GM19099 (cell line): ENCODE results near the gene ERBIN.

Source experiments
- POLR2A ChIP-seq: IDR thresholded peaks from 3 replicates; pipeline ENCODE4 v1.6.1; 2011; ENCODE audit warnings: low read depth; ENCODE audit not compliant: insufficient read length; ENCODE audit errors: extremely low read depth

ERBIN gene

DNA sequence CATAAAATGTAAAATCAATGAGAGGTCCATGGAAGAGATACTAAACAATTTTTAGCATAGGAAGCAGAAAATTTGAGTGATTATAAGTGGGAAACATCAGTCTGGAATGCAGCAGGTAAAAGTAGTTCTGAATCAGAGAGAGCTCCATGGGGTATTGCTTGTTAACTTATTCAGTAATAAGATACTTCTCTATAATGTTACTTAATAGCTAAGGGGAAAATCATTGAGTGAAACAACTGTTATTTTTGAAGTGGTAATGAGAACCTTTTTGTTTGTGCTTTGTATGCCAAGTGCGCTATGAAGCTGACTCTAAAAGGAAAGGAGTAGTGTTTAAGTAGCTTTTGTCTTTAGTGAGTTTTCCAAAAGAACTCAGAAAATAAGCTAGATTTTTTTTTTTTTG, 95.2 kb downstream of the ERBIN start:
- TF ChIP-seq POLR2A = no peak

DNA sequence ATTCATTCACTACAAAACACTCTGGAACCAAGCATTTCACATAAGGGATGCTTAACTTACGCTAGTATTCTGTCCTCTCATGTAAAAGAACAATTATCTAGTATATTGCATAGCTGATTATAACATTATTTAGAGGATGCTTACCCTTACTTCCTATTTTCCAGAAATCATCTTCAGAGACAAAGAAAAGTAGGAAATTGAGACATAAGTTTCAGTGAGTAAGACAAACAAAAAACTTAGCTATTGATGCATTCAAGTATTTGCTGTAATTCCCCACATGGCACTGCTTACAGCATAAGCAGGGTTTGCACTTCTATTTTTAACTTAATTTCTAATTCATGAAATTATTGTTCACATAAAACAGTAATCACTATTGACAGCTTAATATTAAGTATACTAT, 112.9 kb downstream of the ERBIN start:
- TF ChIP-seq POLR2A = no peak

DNA sequence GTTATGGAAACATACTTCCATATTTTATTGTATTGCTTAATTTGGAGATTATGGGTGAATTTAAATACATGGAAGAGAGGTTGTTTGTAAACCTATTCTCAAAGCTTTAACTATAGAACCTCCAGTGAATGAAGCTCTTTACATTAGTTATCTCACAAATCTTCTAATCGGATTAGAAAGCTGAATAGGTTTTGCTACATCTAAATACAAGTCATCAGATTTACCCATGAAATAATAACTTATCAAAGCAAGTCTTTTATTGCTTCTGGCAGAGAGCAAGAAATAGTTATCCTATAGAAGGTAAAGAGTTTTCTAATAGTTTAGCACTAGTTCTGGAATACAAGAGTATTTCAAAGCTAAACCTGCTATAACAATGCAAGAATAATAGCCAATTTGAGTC, 113.3 kb downstream of the ERBIN start:
- TF ChIP-seq POLR2A = no peak

DNA sequence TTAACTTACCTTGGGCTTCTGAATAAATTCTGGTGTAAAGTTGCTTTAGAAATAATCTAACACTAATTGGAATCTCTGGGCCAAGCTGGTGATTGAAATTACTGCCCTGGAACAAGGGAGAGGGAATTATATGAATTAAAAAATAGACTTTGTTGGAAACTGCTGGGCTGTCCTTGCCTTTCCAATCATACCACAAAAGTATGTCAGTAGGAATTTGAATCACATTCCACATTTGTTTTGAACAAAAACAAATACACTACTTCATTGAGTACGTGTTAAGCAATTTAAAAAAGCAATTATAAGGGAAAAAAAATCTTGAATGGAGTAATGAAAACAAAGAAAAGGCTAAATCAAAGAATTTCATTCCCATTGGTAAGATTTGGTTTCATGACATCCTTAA, 115.3 kb downstream of the ERBIN start:
- TF ChIP-seq POLR2A = no peak

DNA sequence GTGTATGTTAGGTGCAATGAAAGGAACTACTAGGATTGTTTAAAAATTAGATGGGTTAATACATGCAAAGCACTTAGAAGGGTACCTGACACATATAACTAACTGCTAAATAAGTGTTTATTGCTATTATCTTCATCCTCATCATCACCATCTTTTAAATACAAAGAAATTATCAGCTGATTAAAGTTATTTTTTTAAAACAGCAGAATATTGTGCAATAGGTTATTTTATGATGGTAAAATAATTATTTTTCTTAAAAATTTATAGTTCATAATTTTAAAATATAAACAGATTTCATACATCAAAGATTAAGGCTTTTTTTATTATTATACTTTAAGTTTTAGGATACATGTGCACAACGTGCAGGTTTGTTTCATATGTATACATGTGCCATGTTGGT, 130.9 kb downstream of the ERBIN start:
- TF ChIP-seq POLR2A = no peak

DNA sequence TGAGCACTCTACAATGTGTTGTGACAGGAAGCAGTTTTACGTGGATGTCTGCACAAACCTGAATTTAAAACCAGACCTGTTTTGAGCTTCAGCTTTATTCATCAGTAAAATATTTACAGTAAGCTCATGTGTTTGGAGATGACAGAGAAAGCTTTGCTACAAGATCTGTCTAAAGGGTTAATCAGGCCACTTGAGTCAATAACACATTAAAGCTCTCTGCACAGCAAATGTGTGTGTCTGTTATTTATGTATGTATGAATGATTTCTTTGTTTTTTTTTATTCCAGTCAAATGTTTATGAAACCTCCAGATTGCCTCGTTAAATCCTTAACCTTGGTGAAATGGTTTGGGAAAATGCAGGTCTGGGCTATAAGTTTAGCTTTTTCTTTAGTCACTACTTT, 140.5 kb downstream of the ERBIN start:
- TF ChIP-seq POLR2A = no peak

DNA sequence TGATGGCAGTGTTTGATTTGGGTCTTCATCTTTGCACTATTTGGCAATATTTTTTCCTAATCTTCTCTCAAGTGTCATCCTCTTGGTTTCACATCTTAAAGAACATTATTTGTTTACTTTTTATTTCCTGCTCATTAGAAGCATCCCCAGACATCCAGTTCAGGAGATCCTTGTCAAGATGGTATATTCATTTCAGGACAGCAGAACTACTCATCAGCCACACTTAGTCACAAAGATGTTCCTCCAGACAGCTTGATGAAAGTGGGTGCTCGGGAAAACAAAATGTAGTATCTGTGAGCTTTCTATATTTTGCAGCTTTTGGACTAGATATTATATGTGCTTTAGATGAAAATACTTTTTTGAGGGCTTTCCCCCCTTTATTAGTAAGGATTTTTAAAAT, 145.7 kb downstream of the ERBIN start:
- TF ChIP-seq POLR2A = no peak

DNA sequence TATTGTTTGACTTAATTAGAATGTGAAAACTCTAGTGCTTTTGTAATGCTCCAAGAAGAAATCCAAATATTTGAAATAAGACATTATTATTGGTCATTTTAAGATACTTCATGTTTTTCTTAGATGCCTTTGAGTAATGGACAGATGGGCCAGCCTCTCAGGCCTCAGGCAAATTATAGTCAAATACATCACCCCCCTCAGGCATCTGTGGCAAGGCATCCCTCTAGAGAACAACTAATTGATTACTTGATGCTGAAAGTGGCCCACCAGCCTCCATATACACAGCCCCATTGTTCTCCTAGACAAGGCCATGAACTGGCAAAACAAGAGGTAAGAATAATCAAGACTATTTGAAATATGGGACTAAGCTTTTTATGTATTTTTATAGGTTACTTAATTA, 148.5 kb downstream of the ERBIN start:
- TF ChIP-seq POLR2A = no peak

DNA sequence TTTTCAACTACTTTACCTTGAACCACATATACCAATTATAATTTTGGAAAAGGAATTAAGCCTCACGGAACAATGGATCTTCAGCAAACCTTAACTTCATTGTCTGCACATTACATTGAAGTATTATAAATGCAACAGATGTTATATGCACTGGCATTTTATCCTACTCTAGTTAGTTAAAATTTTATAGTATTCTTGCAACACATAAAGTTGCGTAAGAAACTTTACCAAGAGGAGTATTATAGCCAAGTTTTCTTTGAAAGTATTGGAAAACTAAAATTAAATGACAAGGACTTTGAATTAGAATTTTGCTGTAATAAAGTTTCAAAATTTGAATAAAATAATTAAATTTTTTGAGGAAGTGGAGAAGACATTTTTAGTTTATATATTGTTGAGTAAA, 154.3 kb downstream of the ERBIN start:
- TF ChIP-seq POLR2A = no peak

DNA sequence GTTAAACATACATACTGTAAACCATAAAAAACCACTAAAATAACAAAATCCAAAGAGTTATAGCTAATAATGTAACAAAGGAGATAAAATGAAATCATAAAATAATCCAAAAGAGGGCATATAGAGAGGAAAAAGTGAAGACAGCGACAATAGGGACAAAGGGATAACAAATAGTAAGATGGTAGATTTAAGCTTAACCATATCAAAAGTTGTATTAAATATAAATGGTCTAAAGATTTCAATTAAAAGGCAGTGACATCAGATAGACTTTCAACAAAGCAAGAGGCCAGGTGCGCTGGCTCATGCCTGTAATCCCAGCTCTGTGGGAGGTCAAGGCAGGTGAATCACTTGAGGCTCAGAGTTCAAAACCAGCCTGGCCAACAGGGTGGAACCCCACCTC, 163.0 kb downstream of the ERBIN start:
- no peak for TF ChIP-seq POLR2A

DNA sequence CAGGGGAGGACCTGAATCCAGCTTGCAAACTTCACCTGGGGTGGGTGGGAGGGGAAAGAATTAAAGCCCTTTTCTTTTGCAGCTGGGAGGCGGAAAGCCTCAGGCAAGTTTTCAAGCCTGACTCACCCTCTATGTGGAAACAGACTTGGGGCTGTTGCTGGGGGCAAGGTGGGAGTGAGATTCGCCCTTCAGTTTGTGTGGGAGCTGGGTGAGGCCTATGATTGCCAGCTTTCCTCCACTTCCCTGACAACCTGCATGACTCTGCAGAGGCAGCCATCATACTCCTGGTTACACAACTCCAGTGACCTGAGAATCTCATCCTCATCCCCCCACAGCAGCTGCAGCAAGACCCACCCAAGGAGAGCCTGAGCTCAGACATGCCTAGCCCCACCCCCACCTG, 174.5 kb downstream of the ERBIN start:
- no peak for TF ChIP-seq POLR2A

DNA sequence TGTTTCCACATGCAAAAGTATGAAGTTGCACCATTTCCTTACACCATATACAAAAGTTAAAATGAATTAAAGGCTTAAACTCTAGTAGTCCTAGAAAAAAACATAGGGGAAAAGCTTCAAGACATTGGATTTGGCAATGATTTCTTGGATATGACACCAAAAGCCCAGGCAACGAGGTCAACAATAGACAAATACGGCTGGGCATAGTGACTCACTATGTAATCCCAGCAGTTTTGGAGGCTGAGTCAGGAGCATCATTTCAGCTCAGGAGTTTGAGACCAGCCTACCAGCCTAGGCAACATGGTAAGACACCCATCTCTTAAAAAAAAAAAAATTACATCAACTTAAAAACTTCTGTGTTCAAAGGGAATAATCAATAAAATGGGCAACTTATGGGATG, 186.8 kb downstream of the ERBIN start:
- no peak for TF ChIP-seq POLR2A

DNA sequence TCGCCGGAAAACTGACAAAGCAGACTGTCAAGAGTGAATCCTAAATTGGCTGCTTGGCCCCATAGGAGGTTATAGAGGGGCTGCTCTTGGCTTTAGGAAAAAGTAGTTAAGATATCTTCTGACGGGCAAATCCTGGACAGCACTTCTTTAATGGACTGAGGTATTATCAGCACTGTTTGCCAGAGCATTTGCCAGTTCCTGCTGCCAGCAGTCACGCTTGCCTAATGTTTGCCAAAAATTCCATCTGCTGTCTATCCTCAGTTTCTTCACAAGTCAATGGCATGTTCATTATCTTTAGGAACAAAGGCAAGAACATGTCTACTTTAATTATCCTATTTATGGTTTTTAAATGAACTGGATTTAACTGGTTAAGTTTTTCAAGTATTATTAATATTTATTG, 191.9 kb downstream of the ERBIN start:
- no peak for TF ChIP-seq POLR2A

DNA sequence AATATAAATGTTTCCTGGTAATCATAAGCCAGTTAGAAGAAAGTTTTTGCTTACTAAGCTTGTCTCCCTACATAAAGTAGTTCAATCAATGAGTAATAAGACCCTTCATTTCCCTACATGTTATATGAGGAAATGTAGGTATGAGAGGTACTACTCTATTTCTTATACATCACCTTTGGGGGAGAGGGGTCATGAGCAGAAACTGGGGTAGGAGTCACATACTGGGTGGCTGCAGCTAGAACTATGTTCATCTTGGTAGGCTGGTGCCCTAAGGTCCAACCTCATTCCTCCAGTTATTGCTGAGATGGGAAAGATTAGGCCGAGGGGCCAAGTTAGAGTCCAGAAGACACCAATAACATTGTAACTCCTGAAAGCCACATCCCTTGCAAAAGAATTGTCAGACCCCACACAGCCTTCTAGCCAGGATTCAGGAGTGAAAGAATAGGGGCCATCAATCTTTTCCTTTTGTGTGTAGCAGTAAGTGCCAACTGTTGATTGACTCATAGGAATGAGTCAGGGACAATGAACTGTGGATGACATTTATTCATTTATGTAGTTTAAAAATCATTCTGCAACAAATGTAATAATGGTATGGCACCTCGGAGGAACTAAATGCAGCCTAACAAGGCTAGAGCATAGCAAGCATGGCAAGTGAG, 196.1 kb downstream of the ERBIN start:
- TF ChIP-seq POLR2A = no peak

DNA sequence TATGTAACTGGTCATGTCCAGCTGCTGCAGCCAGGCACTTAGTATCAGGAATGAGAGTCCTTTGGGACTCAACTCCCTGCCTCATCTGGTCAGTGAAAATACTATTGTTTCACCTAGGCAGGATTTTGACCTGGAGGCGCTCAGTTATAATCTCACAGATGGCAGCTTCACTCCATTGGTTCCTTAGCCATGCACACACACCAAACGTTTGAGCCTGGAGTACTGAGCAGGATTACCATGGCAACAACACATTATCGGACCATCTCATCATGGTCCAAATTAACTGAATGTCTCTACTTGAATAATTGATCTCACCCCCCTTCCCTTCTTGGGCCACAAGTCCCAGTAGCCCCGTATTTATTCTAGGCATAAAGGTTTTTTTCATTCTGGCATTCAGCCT, 202.8 kb downstream of the ERBIN start:
- no peak for TF ChIP-seq POLR2A

DNA sequence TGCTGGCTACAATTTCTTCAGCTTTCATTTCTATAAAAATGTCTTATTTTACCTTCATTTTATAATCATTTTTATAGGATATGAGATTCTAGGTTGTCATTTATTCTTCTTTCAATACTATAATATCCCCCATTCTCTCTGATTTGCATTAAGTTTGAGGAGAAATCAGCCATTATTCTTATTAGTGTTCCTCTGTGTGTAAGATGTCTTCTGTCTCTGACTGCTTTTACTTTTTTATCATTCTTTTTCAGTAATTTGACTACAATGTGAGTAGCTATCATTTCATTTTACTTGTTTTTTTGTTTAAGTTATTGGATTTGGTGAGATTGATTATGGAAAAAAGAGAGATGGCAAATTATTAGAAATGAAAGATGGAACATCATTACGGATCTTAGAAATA, 204.1 kb downstream of the ERBIN start:
- TF ChIP-seq POLR2A = no peak
